K562 (cell line): ENCODE measurements around the gene C7orf25. TPM values are rescaled to one million over a fixed set of nuclear protein-coding genes. Genes with fewer than 3 reads are reported as not detected.

ENCODE experiments used
- ATAC-seq: fragments of 200-7000 bp; cut with Tn5 transposase; 3 replicates; pipeline ENCODE4 v1.9.1; 2020; ENCODE audit warnings: moderate library complexity
- BruUV-seq: library from RNA; stranded (reverse); fragments of 400-500 nt; replicated peaks from 2 replicates; lab custom pipeline; 2021; lab: Mats Ljungman, UMichigan
- CTCF ChIA-PET: fragments of 300-600 bp; formaldehyde crosslinking; extraction: SDS; loops from one replicate; lab custom pipeline; 2021; ENCODE audit warnings: low intra/inter-chr PET ratio; lab: Yijun Ruan, JAX
- POLR2A ChIA-PET: fragments of 300-600, 350-650 bp; sonication (Branson Sonifier 250); formaldehyde crosslinking; extraction: SDS; loops from one replicate; lab custom pipeline; 2021; ENCODE audit warnings: antibody characterized with exemption, inconsistent platforms; lab: Yijun Ruan, JAX
- DNase-seq, 4 experiments: peaks; one replicate each; pipeline versions ENCODE4 v3.0.0 to v3.0.0-alpha.2; 2011 to 2018; ENCODE audit warnings: low spot score in 3 of 4, mixed read lengths in 3 of 4; ENCODE audit errors: extremely low read depth in 1 of 4
- FAIRE-seq: peaks from 2 replicates; lab custom pipeline; 2011; peaks lifted over from hg19 to GRCh38; lab: Jason Lieb, UNC
- H2AFZ ChIP-seq: 2 replicates; pipeline ENCODE4 v1.6.0; 2011; ENCODE audit warnings: low read depth, low read length, control low read depth, inconsistent platforms
- H3K27ac ChIP-seq: fragments of 200-600 bp; 3 replicates; pipeline ENCODE4 v1.8.0; 2011; ENCODE audit warnings: low read depth, mild to moderate bottlenecking, control low read depth, inconsistent platforms, low read length, moderate library complexity, mixed read lengths; ENCODE audit errors: extremely low read depth
- H3K27me3 ChIP-seq, 2 experiments: fragments of 300-600 bp in 1 of 2; 2 replicates in 1 of 2; 3 replicates in 1 of 2; pipeline versions ENCODE4 v1.6.0 to v1.8.0; 2011; ENCODE audit warnings: inconsistent platforms in 2 of 2, low read length in 2 of 2, mild to moderate bottlenecking in 1 of 2, mixed read lengths in 1 of 2, moderate library complexity in 1 of 2; ENCODE audit not compliant: control insufficient read depth in 2 of 2, insufficient read depth in 2 of 2
- H3K36me3 ChIP-seq: fragments of 300-600 bp; 3 replicates; pipeline ENCODE4 v1.8.0; 2011; ENCODE audit warnings: mild to moderate bottlenecking, low read length, inconsistent platforms; ENCODE audit not compliant: control insufficient read depth, insufficient read depth
- H3K4me1 ChIP-seq, 2 experiments: fragments of 200-600 bp in 1 of 2; replicated peaks in 1 of 2; 2 replicates in 1 of 2; 3 replicates in 1 of 2; pipeline versions ENCODE4 v1.5.1 to v1.8.0; 2011; ENCODE audit warnings: inconsistent platforms in 2 of 2, low read length in 2 of 2, mild to moderate bottlenecking in 1 of 2, mixed read lengths in 1 of 2, moderate library complexity in 1 of 2; ENCODE audit not compliant: control insufficient read depth in 2 of 2, insufficient read depth in 2 of 2
- H3K4me2 ChIP-seq: 2 replicates; pipeline ENCODE4 v1.6.1; 2011; ENCODE audit warnings: low read length, control low read depth, inconsistent platforms, mixed read lengths; ENCODE audit not compliant: insufficient read depth
- H3K4me3 ChIP-seq: fragments of 200-600 bp; sonication (generic), shearing (Covaris generic); 2 replicates; pipeline ENCODE4 v1.5.1; 2016; ENCODE audit warnings: control low read depth, inconsistent platforms
- H3K79me2 ChIP-seq: fragments of 200-600 bp; 3 replicates; pipeline ENCODE4 v1.8.0; 2011; ENCODE audit warnings: low read length, inconsistent platforms; ENCODE audit not compliant: control insufficient read depth, insufficient read depth
- H3K9ac ChIP-seq, 2 experiments: 2 replicates each; pipeline versions ENCODE4 v1.6.0 to v1.6.1; 2011; ENCODE audit warnings: low read depth in 2 of 2, low read length in 2 of 2, control low read depth in 1 of 2, inconsistent platforms in 1 of 2, mild to moderate bottlenecking in 1 of 2, mixed read lengths in 1 of 2; ENCODE audit not compliant: insufficient read depth in 1 of 2
- H3K9me1 ChIP-seq: one replicate; pipeline ENCODE4 v1.6.0; 2011; ENCODE audit warnings: inconsistent platforms, mild to moderate bottlenecking, low read length, moderate library complexity; ENCODE audit not compliant: control insufficient read depth, insufficient read depth
- H3K9me3 ChIP-seq: replicated peaks from 2 replicates; pipeline ENCODE4 v1.5.1; 2011; ENCODE audit warnings: low read depth, low read length, inconsistent platforms; ENCODE audit not compliant: control insufficient read depth, insufficient read depth
- H4K20me1 ChIP-seq: replicated peaks from 2 replicates; pipeline ENCODE4 v1.6.1; 2011; ENCODE audit warnings: low read length, inconsistent platforms, mixed read lengths; ENCODE audit not compliant: control insufficient read depth, insufficient read depth
- CEBPB ChIP-seq: fragments of 450-650 bp; IDR thresholded peaks from 2 replicates; pipeline ENCODE4 v1.6.1; 2016; ENCODE audit warnings: missing genetic modification characterization, missing compliant biosample characterization
- CEBPG ChIP-seq, 3 experiments: fragments of 200-800 bp in 1 of 3; sonication (Bioruptor generic) in 1 of 3; sonication (generic) in 1 of 3; formaldehyde crosslinking in 1 of 3; IDR thresholded peaks in 2 of 3; conservative IDR thresholded peaks in 1 of 3; 2 replicates each; pipeline versions ENCODE4 v1.6.1 to v1.8.0; 2016 to 2022; ENCODE audit warnings: missing compliant biosample characterization in 2 of 3, missing genetic modification characterization in 2 of 3, mild to moderate bottlenecking in 1 of 3, missing genetic modification reagents in 1 of 3
- ETS1 ChIP-seq: conservative IDR thresholded peaks from 2 replicates; pipeline ENCODE4 v1.6.1; 2011; ENCODE audit warnings: low read depth, mild to moderate bottlenecking, low read length; ENCODE audit not compliant: control insufficient read depth
- IRF9 ChIP-seq: fragments of 450-650 bp; IDR thresholded peaks from 2 replicates; pipeline ENCODE4 v1.6.1; 2016; ENCODE audit warnings: missing biosample characterization, missing genetic modification characterization
- SPI1 ChIP-seq: IDR thresholded peaks from 2 replicates; pipeline ENCODE4 v1.6.1; 2011; ENCODE audit warnings: low read depth, low read length, control low read depth, borderline replicate concordance
- TBP ChIP-seq: optimal IDR thresholded peaks from 2 replicates; pipeline ENCODE3; 2011; ENCODE audit warnings: low read depth, low read length, improper control_type of control experiment
- ZNF407 ChIP-seq: fragments of 450-650 bp; IDR thresholded peaks from 2 replicates; pipeline ENCODE4 v1.6.1; 2016; ENCODE audit warnings: low read depth
- WGBS: fragments of 100-300 bp; shearing (Covaris generic); methylation state at CpG from one replicate; pipeline ENCODE4 v1.1.6; 2016; ENCODE audit warnings: low coverage, mixed read lengths; ENCODE audit not compliant: insufficient coverage; ENCODE audit errors: missing lambda C conversion rate; 5-methylcytosine and 5-hydroxymethylcytosine counted together
- in situ Hi-C: fragments of 300-500 bp; cut with MboI; formaldehyde crosslinking; loops from 4 replicates; pipeline ENCODE4 v1.15.0; 2018; ENCODE audit warnings: inconsistent platforms, mixed read lengths
- intact Hi-C: fragments of 100-400 bp; cut with micrococcal nuclease; formaldehyde crosslinking; loops from 2 replicates; pipeline ENCODE4 v1.14.2; 2022
- polyA plus RNA-seq, 8 experiments: library from polyadenylated mRNA; depleted of rRNA in 4 of 8; stranded (reverse) in 5 of 8; unstranded in 3 of 8; fragments of >200 nt; fragmentation: Nextera tagmentation in 2 of 8; fragmentation: Illumina TruSeq in 1 of 8; extraction: Ambion mirVana in 2 of 8; extraction: Trizol in 1 of 8; gene quantifications; 2 replicates each; pipeline versions ENCODE4 v1.2.1 to v1.2.3, GENCODE V29; 2011 to 2014; ENCODE audit warnings: inconsistent platforms in 1 of 8, missing spikeins in 1 of 8
- total RNA-seq, 7 experiments: library from RNA; depleted of rRNA in 6 of 7; stranded (reverse); fragments of >200 nt in 6 of 7; fragmentation: Illumina TruSeq in 2 of 7; extraction: Trizol in 2 of 7; gene quantifications; 2 replicates each; pipeline versions ENCODE4 v1.2.1 to v1.2.3, GENCODE V29; 2011 to 2021; ENCODE audit warnings: low replicate concordance in 1 of 7

Gene C7orf25
- total and polyA plus RNA-seq, 9 of the 15 experiments (the other 6 are each of a cell fraction or from before 2014, with no cell fraction given) = 1.2 to 4.7 (median 1.9) TPM

- 57% methylated on average over 5 of the region's 5 CpGs for WGBS
- Histone ChIP-seq H3K4me3 (no peak overlapping the region), H2AFZ (no peak overlapping the region), H3K4me1 (peaks cover 0 to 19% of the 10 kb centered on the region in 2 experiments; a peak in 3 of 5 replicates), H3K9me1 (no peaks in the 10 kb centered on the region), H3K9ac (no peak overlapping the region), H3K27me3 (no peaks in the 10 kb centered on the region), H3K36me3 (peaks cover 92% of the 10 kb centered on the region), H3K4me2 (no peak overlapping the region), H3K9me3 (no peaks in the 10 kb centered on the region), H4K20me1 (peaks cover 13% of the 10 kb centered on the region; the same call in 1 of the 2 replicates), H3K27ac (no peak overlapping the region), H3K79me2 (peaks cover 64% of the 10 kb centered on the region)
- ATAC-seq (no peak), FAIRE-seq (no peak), DNase-seq (no peak)
- CTCF ChIA-PET = no interaction called here
- POLR2A ChIA-PET = interaction anchor here (0.5 to 1.7 kb wide), 2 partner anchors 10 to 1854 kb away, joined by 3 to 5 read pairs; no protein-coding TSS in a partner anchor
- in situ Hi-C loops = loop anchor here (25.0 kb wide), 1 partner anchor 336 kb away; no protein-coding TSS in a partner anchor
- intact Hi-C loops = no loop called here
- no TSS peak for BruUV-seq
- no peak for TF ChIP-seq CEBPG (CRISPR knock-in tag; IDR thresholded peaks at IDR 0.05)
- TF ChIP-seq CEBPG (tag; conservative IDR thresholded peaks at IDR 0.05 in 1 of 2, IDR thresholded peaks at IDR 0.05 in 1 of 2) = 0 out of 4 replicates have a peak, but pooled peaks of 1 of the 2 experiments have one; percentile 25
- peak; percentile 96 for TF ChIP-seq SPI1
- TF ChIP-seq CEBPB (tag) = peak; percentile 52
- TF ChIP-seq IRF9 (tag) = no peak
- no peak for TF ChIP-seq ETS1
- no peak for TF ChIP-seq ZNF407
- no peak for TF ChIP-seq TBP
Observed at GRCh38 chr7:42926204-42926603, 14.3 kb upstream of the C7orf25 start.
